Measurements from ENCODE around the gene GDF9. TPM values are rescaled to one million over a fixed set of nuclear protein-coding genes. Genes with fewer than 3 reads are reported as not detected.
A peak's percentile ranks its signal among the peaks of the same experiment; 100 is the strongest.
"Not testable (repeated sequence)": the region's sequence is repeated elsewhere in the genome, so short reads cannot be mapped to it uniquely, and the experiment has no call there.

GDF9 gene
- total RNA-seq, 2 donors from 2014 or later = 1.1 to 1.3 TPM

GRCh38 chr5:132877466-132877865 is 11.2 kb upstream of the GDF9 start:
- DNase-seq (ENCODE audit: low spot score in 2 of 2) (no peak), ATAC-seq (no peak)
- no peaks in the 10 kb centered on the region for H3K36me3 Mint-ChIP-seq
- H3K9me3 Mint-ChIP-seq = no peaks in the 10 kb centered on the region
- peak overlapping the region in 1 of 2 donors; percentile 61 for H3K27ac Mint-ChIP-seq

GRCh38 chr5:132876020-132876759 is 9.9 kb upstream of the GDF9 start:
- ATAC-seq (no peak), DNase-seq (ENCODE audit: low spot score in 2 of 2) (no peak)
- Mint-ChIP-seq H3K27ac (no peak overlapping the region), H3K36me3 (no peaks in the 10 kb centered on the region), H3K9me3 (no peaks in the 10 kb centered on the region)

DNA sequence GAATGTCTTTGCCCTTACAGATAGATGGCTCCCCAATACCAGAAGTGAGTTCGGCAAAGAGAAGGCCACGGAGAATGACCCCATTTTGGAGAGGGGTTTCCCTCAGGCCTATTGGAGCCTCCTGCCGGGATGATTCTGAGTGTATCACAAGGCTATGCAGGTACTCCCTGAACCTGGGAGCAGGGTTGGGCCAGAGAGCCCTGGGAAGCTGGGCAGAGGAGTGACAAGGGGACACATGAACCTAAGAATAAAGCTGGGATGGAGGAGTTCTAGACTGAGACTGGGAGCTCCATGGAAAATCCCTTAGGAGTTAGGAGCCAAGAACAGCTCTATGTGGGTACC is 7.6 kb upstream of the GDF9 start:
- no peaks in the 10 kb centered on the region for H3K9me3 Mint-ChIP-seq
- H3K36me3 Mint-ChIP-seq = peaks cover 0 to 2% of the 10 kb centered on the region in 2 donors
- ATAC-seq (no peak), DNase-seq (ENCODE audit: low spot score in 2 of 2) (no peak)
- peak overlapping the region in 1 of 2 donors; percentile 50 for H3K27ac Mint-ChIP-seq

DNA sequence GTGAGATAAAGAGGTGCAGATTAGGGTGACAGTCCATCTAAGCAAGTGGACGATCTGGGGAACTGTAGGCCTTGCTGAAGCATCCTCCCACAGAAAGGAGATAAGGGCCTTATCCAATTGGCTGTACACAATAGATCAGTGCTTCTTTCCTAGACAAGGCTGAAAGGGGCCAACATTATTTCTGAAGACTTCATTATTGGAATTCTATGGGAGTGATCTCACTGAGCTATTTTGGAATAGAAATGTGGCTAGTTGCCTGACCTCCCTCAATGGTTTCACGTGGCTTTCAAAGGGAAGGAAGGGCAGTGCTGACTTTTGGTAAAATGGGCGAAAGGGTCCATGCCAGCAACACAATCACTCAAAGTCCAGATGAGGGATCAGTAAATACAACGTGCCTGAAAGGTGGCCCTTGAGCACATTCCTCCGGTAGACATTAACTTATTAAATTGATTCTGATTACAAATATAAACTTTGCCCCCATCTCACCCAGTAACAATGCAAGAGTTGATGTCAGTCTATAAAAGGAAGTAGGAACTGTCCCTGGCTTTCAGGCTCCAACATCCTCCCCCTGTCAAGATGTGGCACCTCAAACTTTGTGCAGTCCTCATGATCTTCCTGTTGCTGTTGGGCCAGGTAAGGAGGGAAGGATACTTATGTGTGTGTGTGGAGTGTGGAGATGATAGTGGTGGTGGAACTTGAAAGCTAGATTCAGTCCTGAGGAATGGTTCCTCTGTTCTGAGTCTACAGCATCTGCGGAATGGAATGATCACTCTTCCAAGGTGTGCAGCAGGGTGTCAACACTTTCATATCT is 7.1 kb upstream of the GDF9 start, which contains the start of gene LEAP2:
LEAP2 (plus strand) TSS at position 550 of the 811 bp plus-strand sequence; CDS start at position 577, 27 bp downstream.
- no peaks in the 10 kb centered on the region for H3K9me3 Mint-ChIP-seq

GRCh38 chr5:132872788-132873118 is 6.5 kb upstream of the GDF9 start:
- DNase-seq (ENCODE audit: low spot score in 2 of 2) = no peak
- H3K9me3 Mint-ChIP-seq = no peaks in the 10 kb centered on the region
- no peak for ATAC-seq
- H3K36me3 Mint-ChIP-seq = peaks cover 5 to 7% of the 10 kb centered on the region in 2 donors
- peak overlapping the region; percentile 39 to 50 for H3K27ac Mint-ChIP-seq

More for the DNA sequence above, 7.1 kb upstream of the GDF9 start, which contains the start of gene LEAP2:
- DNase-seq (ENCODE audit: low spot score in 2 of 2) (no peak), ATAC-seq (no peak)
- H3K36me3 Mint-ChIP-seq = peaks cover 3 to 5% of the 10 kb centered on the region in 2 donors
- peak within 1 kb of the TSS; percentile 39 to 50 for H3K27ac Mint-ChIP-seq

GRCh38 chr5:132871459-132872284 is 5.4 kb upstream of the GDF9 start:
- H3K9me3 Mint-ChIP-seq = no peaks in the 10 kb centered on the region
- ATAC-seq (no peak), DNase-seq (ENCODE audit: low spot score in 2 of 2) (no peak)
- H3K36me3 Mint-ChIP-seq = peaks cover 16 to 18% of the 10 kb centered on the region in 2 donors
- peak overlapping the region in 1 of 2 donors; percentile 39 for H3K27ac Mint-ChIP-seq

DNA sequence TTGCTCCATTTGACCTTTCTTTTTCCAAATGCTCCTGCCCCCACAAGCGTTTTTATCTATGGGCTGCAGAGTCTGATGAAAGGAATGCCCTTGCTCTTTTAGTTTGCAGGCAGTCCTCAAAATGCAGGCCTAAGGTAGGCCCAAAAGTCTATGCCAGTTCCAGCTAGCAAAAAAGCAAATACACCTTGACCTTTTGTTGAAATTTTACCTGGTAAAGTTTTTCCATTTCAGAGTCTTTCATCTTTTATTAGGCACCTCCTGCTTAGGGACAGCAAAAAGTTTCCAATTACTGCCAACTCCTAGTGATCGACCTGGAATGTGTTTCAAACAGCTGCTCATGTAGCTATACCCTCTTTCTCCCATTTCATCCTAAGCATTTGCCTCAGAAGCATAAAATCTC is 4.5 kb upstream of the GDF9 start:
- no peak for ATAC-seq
- no peaks in the 10 kb centered on the region for H3K9me3 Mint-ChIP-seq
- DNase-seq (ENCODE audit: low spot score in 2 of 2) = no peak
- H3K36me3 Mint-ChIP-seq = peaks cover 21 to 23% of the 10 kb centered on the region in 2 donors
- H3K27ac Mint-ChIP-seq = no peak overlapping the region

DNA sequence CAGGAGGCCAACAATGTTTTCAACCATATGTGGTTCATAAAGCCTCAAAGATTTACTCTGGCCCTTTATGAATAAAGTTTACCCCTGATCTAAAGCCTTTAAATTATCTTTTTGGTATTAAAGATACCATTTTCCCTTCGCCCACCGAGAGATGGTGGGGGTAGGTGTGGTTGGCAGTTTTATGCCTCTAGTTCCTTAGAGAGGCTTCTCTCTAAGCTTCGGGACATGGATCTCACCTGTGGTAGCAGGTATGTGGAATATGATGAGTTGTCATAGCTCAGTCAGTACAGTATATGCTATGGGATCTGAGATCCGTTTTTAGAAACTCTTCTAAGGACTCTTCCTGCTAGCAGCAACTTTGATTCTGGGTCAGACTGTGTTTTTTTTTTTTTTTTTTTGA is 2.5 kb upstream of the GDF9 start:
- peak overlapping the region; percentile 82 to 97 for H3K27ac Mint-ChIP-seq
- H3K9me3 Mint-ChIP-seq = no peaks in the 10 kb centered on the region
- peaks cover 21 to 23% of the 10 kb centered on the region in 2 donors for H3K36me3 Mint-ChIP-seq
- ATAC-seq (no peak), DNase-seq (ENCODE audit: low spot score in 2 of 2) (no peak)

DNA sequence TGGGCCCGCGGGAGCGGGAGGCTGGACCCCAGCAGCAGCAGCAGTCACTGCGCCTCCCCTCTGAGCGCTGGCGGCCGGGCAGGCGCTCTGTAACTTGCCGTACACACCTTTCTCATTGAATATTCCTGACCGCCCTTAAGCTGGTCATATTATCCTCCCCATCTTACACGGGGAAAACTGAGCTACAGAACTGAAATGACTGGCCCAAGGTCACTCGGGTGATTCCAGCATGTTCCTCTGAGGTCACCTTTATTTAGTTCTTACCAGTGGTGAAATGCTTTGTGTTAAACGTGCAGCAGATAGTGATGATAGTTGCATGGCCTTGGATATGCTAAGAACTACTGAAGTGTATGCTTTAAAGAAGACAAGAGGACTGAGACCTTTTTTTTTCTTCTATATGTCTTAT is 780 bp upstream of the GDF9 start:
- Mint-ChIP-seq H3K36me3 (peaks cover 21 to 23% of the 10 kb centered on the region in 2 donors), H3K9me3 (no peaks in the 10 kb centered on the region), H3K27ac (peak overlapping the region; percentile 97 to 99)
- DNase-seq (ENCODE audit: low spot score in 2 of 2) = no peak
- no peak for ATAC-seq

GRCh38 chr5:132865668-132866341 is 464 bp downstream of the GDF9 start:
- Mint-ChIP-seq H3K36me3 (peaks cover 21 to 23% of the 10 kb centered on the region in 2 donors), H3K27ac (peak overlapping the region; percentile 97 to 99), H3K9me3 (no peaks in the 10 kb centered on the region)
- peak; percentile 40 to 43 for ATAC-seq
- DNase-seq (ENCODE audit: low spot score in 2 of 2) = no peak

GRCh38 chr5:132860742-132861141 is 5.5 kb downstream of the GDF9 start:
- Mint-ChIP-seq H3K9me3 (no peaks in the 10 kb centered on the region), H3K27ac (no peak overlapping the region), H3K36me3 (no peaks in the 10 kb centered on the region)
- no peak for DNase-seq (ENCODE audit: low spot score in 2 of 2)
- no peak for ATAC-seq

DNA sequence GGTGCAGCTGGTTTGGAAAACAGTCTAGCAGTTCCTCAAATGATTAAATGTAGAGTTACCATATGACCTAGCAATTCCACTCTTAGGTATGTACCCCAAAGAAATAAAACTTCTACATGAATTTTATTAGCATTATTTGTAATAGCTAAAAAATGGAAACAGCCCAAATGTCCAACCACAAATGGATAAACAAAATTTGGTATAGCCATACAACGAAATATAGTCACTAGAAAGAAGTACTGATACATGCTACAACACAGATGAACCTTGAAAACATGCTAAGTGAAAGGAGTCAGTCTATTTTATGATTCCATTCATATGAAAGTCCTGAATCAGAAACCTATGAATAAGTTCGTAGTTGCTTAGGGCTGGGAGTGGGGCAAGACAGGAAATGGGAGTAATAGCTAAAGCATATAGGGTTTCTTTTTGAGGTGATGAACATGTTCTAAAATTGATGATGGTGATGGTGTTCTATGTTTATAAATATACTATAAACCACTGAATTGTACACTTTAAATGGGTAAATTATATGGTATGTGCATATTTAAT is 6.3 kb downstream of the GDF9 start:
- H3K9me3 Mint-ChIP-seq = no peaks in the 10 kb centered on the region
- H3K36me3 Mint-ChIP-seq = no peaks in the 10 kb centered on the region
- DNase-seq (ENCODE audit: low spot score in 2 of 2) (no peak), ATAC-seq (no peak)
- H3K27ac Mint-ChIP-seq = no peak overlapping the region

DNA sequence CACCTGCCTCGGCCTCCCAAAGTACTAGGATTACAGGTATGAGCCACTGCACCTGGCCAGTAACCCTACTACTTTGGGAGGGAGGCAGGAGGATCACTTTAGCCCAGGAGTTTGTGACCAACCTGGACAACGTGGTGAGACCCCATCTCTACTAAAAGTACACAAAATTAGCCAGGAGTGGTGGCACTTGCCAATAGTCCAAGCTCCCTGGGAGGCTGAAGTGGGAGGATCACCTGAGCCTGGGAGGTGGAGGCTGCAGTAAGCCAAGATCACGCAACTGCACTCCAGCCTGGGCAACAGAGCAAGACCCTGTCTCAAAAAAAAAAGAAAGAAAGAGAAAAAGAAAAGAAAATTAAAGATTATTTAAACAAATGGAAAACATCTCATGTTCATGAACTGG is 10.3 kb downstream of the GDF9 start:
- ATAC-seq (no peak), DNase-seq (ENCODE audit: low spot score in 2 of 2) (no peak)
- Mint-ChIP-seq H3K9me3 (no peaks in the 10 kb centered on the region), H3K27ac (peak overlapping the region in 1 of 2 donors; percentile 72), H3K36me3 (no peaks in the 10 kb centered on the region)

- H3K27ac Mint-ChIP-seq; ATAC-seq; H3K9me3 Mint-ChIP-seq; H3K36me3 Mint-ChIP-seq; DNase-seq (ENCODE audit: low spot score in 2 of 2): not testable (repeated sequence)
Measured at GRCh38 chr5:132854992-132855391, 11.3 kb downstream of the GDF9 start.

- no peak for ATAC-seq
- Mint-ChIP-seq H3K9me3 (no peaks in the 10 kb centered on the region), H3K36me3 (no peaks in the 10 kb centered on the region), H3K27ac (no peak overlapping the region)
- DNase-seq (ENCODE audit: low spot score in 2 of 2) = no peak
Measured at GRCh38 chr5:132854301-132854700, 12.0 kb downstream of the GDF9 start.

DNA sequence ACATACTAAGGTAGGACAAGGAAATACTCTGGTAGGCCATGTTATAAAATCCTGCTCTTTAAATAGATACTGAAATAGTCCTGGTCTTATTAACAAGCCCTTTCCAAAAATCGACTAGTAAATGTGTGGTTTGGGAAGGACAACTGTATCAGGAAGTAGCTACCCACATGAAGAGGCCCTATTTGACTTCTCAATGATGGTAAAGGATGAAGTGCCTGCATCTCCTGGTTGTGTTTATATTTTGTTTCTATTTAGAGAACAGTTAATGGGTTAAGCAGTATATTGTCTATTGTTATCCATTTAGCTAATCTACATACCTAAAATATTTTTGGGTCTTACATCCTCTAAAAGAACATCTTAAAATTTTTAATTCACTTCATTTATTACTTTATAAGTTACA is 12.5 kb downstream of the GDF9 start:
- no peak for DNase-seq (ENCODE audit: low spot score in 2 of 2)
- no peak overlapping the region for H3K27ac Mint-ChIP-seq
- no peaks in the 10 kb centered on the region for H3K9me3 Mint-ChIP-seq
- H3K36me3 Mint-ChIP-seq = no peaks in the 10 kb centered on the region
- ATAC-seq = no peak

Measured in activated naive CD4-positive, alpha-beta T cell treated with anti-CD3 and anti-CD28 coated beads, Interleukin-2, amount 50 U/mL, for 72 hours (primary cell).